PC-3 (cell line): Measurements from ENCODE around the gene KRT3. TPM values are rescaled to one million over a fixed set of nuclear protein-coding genes. Genes with fewer than 3 reads are reported as not detected.

Experiments used
- ATAC-seq: fragments of 200-7000 bp; cut with Tn5 transposase; 2 replicates; pipeline ENCODE4 v1.9.1; 2020; ENCODE audit warnings: mild to moderate bottlenecking, moderate library complexity
- BruUV-seq: library from RNA; stranded (reverse); fragments of 400-500 nt; replicated peaks from 2 replicates; lab custom pipeline; 2021; lab: Mats Ljungman, UMichigan
- CTCF ChIA-PET: fragments of 300-600 bp; sonication (Branson Sonifier 250); formaldehyde crosslinking; loops from one replicate; lab custom pipeline; 2022; ENCODE audit warnings: antibody characterized with exemption; lab: Charles Lee
- POLR2A ChIA-PET: fragments of 300-600 bp; sonication (Branson Sonifier 250); formaldehyde crosslinking; loops from one replicate; lab custom pipeline; 2022; ENCODE audit warnings: antibody characterized with exemption; ENCODE audit not compliant: unreplicated experiment; lab: Charles Lee
- DNase-seq: peaks from one replicate; pipeline ENCODE4 v3.0.0-alpha.2; 2015
- H2AFZ ChIP-seq: fragments of 300-600 bp; sonication (generic); 2 replicates; pipeline ENCODE4 v1.6.0; 2016; ENCODE audit warnings: antibody characterized with exemption, low read length
- H3F3A ChIP-seq: fragments of 300-600 bp; sonication (generic); one replicate; pipeline ENCODE4 v1.6.0; 2017; ENCODE audit warnings: antibody characterized with exemption, low read length, control low read depth, mild to moderate bottlenecking; ENCODE audit not compliant: unreplicated experiment
- H3K27ac ChIP-seq: fragments of 300-600 bp; sonication (generic); 2 replicates; pipeline ENCODE4 v1.5.1; 2016; ENCODE audit warnings: mild to moderate bottlenecking, low read length
- H3K27me3 ChIP-seq: fragments of 300-600 bp; sonication (generic); 2 replicates; pipeline ENCODE4 v1.6.1; 2016; ENCODE audit warnings: low read length, mixed read lengths
- H3K36me3 ChIP-seq: fragments of 300-600 bp; sonication (generic); 2 replicates; pipeline ENCODE4 v1.6.1; 2016; ENCODE audit warnings: low read depth, mixed run types, low read length, mixed read lengths
- H3K4me1 ChIP-seq: fragments of 300-600 bp; sonication (generic); 2 replicates; pipeline ENCODE4 v1.5.1; 2016; ENCODE audit warnings: low read length; ENCODE audit not compliant: insufficient read depth
- H3K4me2 ChIP-seq: fragments of 300-600 bp; sonication (generic); 2 replicates; pipeline ENCODE4 v1.6.0; 2016; ENCODE audit warnings: low read length
- H3K4me3 ChIP-seq: fragments of 300-600 bp; sonication (generic); 2 replicates; pipeline ENCODE4 v1.5.1; 2016; ENCODE audit warnings: mild to moderate bottlenecking, low read length, mixed read lengths
- H3K79me2 ChIP-seq: fragments of 300-600 bp; sonication (generic); 2 replicates; pipeline ENCODE4 v1.6.1; 2017; ENCODE audit warnings: low read length, mixed read lengths
- H3K9ac ChIP-seq: fragments of 300-600 bp; sonication (generic); 2 replicates; pipeline ENCODE4 v1.6.0; 2016; ENCODE audit warnings: mild to moderate bottlenecking, low read length
- H3K9me2 ChIP-seq: fragments of 300-600 bp; sonication (generic); replicated peaks from 2 replicates; pipeline ENCODE4 v1.6.1; 2016; ENCODE audit warnings: mixed run types, low read length, mixed read lengths
- H3K9me3 ChIP-seq: fragments of 300-600 bp; sonication (generic); 2 replicates; pipeline ENCODE4 v1.6.1; 2016; ENCODE audit warnings: low read length, mixed read lengths
- H4K20me1 ChIP-seq: fragments of 300-600 bp; sonication (generic); 2 replicates; pipeline ENCODE4 v1.6.1; 2016; ENCODE audit warnings: low read length, mixed read lengths
- CTCF ChIP-seq: fragments of 300-600 bp; sonication (generic); conservative IDR thresholded peaks from 2 replicates; pipeline ENCODE4 v1.5.1; 2017; ENCODE audit warnings: antibody characterized with exemption, low read depth, mild to moderate bottlenecking, low read length
- EZH2 ChIP-seq: fragments of 300-600 bp; sonication (generic); IDR thresholded peaks from one replicate; pipeline ENCODE4 v1.6.1; 2017; ENCODE audit warnings: antibody characterized with exemption, mild to moderate bottlenecking, low read length; ENCODE audit not compliant: unreplicated experiment
- EZH2phosphoT487 ChIP-seq: fragments of 300-600 bp; sonication (generic); IDR thresholded peaks from 2 replicates; pipeline ENCODE4 v1.6.1; 2018; ENCODE audit warnings: mild to moderate bottlenecking, antibody characterized with exemption, low read length, borderline replicate concordance
- intact Hi-C: fragments of 100-400 bp; cut with micrococcal nuclease; formaldehyde crosslinking; loops from 2 replicates; pipeline ENCODE4 v1.9.0; 2023
- total RNA-seq: library from RNA; depleted of rRNA; stranded (reverse); fragments of >200 nt; gene quantifications from 2 replicates; pipeline ENCODE4 v1.2.3, GENCODE V29; 2014

KRT3 gene
- total RNA-seq, 1 experiment from 2014 or later = 0.33 TPM

DNA sequence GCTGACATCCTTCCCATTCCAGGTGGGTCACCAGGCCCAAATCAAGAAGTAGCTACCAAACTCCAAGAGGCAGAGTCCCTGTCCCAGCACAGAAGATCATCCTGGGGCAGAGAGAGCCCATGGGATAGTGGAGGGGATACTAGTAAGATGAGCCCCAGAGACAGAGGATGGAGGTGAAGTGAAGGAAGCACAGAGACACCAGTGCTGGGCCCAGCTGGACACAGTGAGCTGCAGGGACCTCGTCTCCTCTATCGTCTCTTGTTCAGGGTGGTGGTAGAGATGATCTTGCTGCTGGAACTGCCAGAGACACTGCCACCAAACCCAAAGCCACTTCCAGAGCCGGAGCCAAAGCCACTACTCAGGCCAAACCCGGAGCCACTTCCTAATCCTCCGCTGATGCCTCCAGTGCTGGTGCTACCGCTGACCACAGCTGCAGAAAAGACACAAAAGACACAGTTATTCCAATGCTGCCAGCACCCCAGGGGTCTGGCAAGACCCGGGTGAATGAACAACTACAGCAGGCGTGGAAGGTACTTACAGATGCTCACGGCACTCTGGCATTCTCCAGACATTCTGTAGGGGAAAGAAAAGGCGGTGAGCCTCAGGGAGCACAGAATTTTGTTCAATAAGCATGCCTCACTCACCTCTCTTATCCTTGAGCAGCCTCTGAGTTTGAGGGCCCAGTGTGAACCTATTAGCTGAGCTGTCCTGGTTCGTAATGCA is 11.1 kb upstream of the KRT3 start:
- no peaks in the 10 kb centered on the region for H3F3A ChIP-seq
- H3K36me3 ChIP-seq = no peaks in the 10 kb centered on the region
- ChIA-PET POLR2A (no interaction called here), CTCF (no interaction called here)
- no peaks in the 10 kb centered on the region for H3K9me3 ChIP-seq
- H3K4me1 ChIP-seq = no peaks in the 10 kb centered on the region; the same call in 1 of the 2 replicates
- H3K4me3 ChIP-seq = no peak overlapping the region
- BruUV-seq = no TSS peak
- no peak overlapping the region for H3K4me2 ChIP-seq
- TF ChIP-seq EZH2phosphoT487 (no peak), EZH2 (no peak), CTCF (no peak)
- H3K27me3 ChIP-seq = no peaks in the 10 kb centered on the region
- no peaks in the 10 kb centered on the region for H4K20me1 ChIP-seq
- H3K79me2 ChIP-seq = no peaks in the 10 kb centered on the region
- H2AFZ ChIP-seq = no peak overlapping the region
- no peak overlapping the region for H3K9ac ChIP-seq
- H3K27ac ChIP-seq = no peak overlapping the region
- intact Hi-C loops = no loop called here
- H3K9me2 ChIP-seq = no peaks in the 10 kb centered on the region
- no peak for ATAC-seq
- DNase-seq = no peak

GRCh38 chr12:52806169-52806811 is 10.4 kb upstream of the KRT3 start:
- DNase-seq (no peak), ATAC-seq (no peak)
- Histone ChIP-seq H2AFZ (no peak overlapping the region), H3K4me1 (peaks cover 7% of the 10 kb centered on the region), H3K9me3 (no peaks in the 10 kb centered on the region), H3K9ac (no peak overlapping the region), H3K27me3 (no peaks in the 10 kb centered on the region), H3K27ac (no peak overlapping the region), H3K36me3 (no peaks in the 10 kb centered on the region), H3F3A (no peaks in the 10 kb centered on the region), H3K79me2 (no peaks in the 10 kb centered on the region), H3K4me2 (no peak overlapping the region), H3K9me2 (no peaks in the 10 kb centered on the region), H4K20me1 (no peaks in the 10 kb centered on the region), H3K4me3 (no peak overlapping the region)
- intact Hi-C loops = no loop called here
- no peak for TF ChIP-seq CTCF
- TF ChIP-seq EZH2phosphoT487 = no peak
- no peak for TF ChIP-seq EZH2
- CTCF ChIA-PET = no interaction called here
- POLR2A ChIA-PET = no interaction called here
- BruUV-seq = no TSS peak

DNA sequence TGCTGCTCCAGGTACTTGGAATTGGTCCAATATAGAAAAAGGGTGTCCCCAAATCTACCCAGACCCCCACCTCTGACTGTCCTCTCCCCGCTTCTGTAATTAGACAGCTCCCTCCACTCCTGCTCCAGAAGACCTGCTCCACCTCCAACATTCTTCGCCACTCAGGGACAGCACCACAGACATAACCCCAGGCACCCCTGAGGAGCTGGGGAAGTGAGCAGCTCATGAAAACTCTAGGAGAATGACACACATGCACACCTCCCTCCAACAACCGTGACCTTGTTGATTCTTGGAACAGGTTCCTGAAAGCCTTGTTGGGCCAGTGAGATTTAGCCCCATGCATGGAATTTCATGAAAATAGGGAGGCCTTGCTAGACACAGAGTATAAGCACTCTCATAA is 9.8 kb upstream of the KRT3 start:
- no peak overlapping the region for H2AFZ ChIP-seq
- no peak overlapping the region for H3K9ac ChIP-seq
- H3K27me3 ChIP-seq = no peaks in the 10 kb centered on the region
- ATAC-seq (no peak), DNase-seq (peak; percentile 35)
- H3K4me3 ChIP-seq = no peak overlapping the region
- no peaks in the 10 kb centered on the region for H3K9me2 ChIP-seq
- no peak overlapping the region for H3K4me2 ChIP-seq
- H4K20me1 ChIP-seq = no peaks in the 10 kb centered on the region
- no peak overlapping the region for H3K27ac ChIP-seq
- H3F3A ChIP-seq = no peaks in the 10 kb centered on the region
- TF ChIP-seq CTCF (no peak), EZH2 (no peak), EZH2phosphoT487 (no peak)
- H3K4me1 ChIP-seq = peaks cover 12% of the 10 kb centered on the region
- H3K9me3 ChIP-seq = no peaks in the 10 kb centered on the region
- intact Hi-C loops = no loop called here
- H3K79me2 ChIP-seq = no peaks in the 10 kb centered on the region
- CTCF ChIA-PET = no interaction called here
- no TSS peak for BruUV-seq
- H3K36me3 ChIP-seq = no peaks in the 10 kb centered on the region
- POLR2A ChIA-PET = no interaction called here
